PFSK-1 (cell line): ENCODE measurements around the gene CTDSPL.

Source experiments
- FOXP2 ChIP-seq: optimal IDR thresholded peaks from 2 replicates; pipeline ENCODE3; 2011; ENCODE audit warnings: borderline replicate concordance, control low read depth, inconsistent platforms; ENCODE audit not compliant: insufficient read depth; ENCODE audit errors: extremely low read length, extremely low read depth
- POLR2AphosphoS5 ChIP-seq: IDR thresholded peaks from 2 replicates; pipeline ENCODE4 v1.6.1; 2012; ENCODE audit warnings: low read depth, mild to moderate bottlenecking, control low read depth, low read length, moderate library complexity
- SIN3A ChIP-seq: IDR thresholded peaks from 2 replicates; pipeline ENCODE4 v1.6.1; 2012; ENCODE audit warnings: mild to moderate bottlenecking, low read length, moderate library complexity, borderline replicate concordance; ENCODE audit not compliant: insufficient read depth
- TAF1 ChIP-seq: IDR thresholded peaks from 2 replicates; pipeline ENCODE4 v1.6.1; 2012; ENCODE audit warnings: low read length, control low read depth, borderline replicate concordance; ENCODE audit not compliant: insufficient read depth
- TF ChIP-seq, protein P1 (sequence below), 2 experiments: IDR thresholded peaks; 2 replicates each; pipeline versions ENCODE4 v1.6.1 to v1.8.0; 2011 to 2012; ENCODE audit warnings: low read depth in 2 of 2, low read length in 2 of 2, control low read depth in 1 of 2, inconsistent platforms in 1 of 2, mild to moderate bottlenecking in 1 of 2, moderate library complexity in 1 of 2; ENCODE audit not compliant: insufficient read depth in 1 of 2

The CTDSPL gene

DNA sequence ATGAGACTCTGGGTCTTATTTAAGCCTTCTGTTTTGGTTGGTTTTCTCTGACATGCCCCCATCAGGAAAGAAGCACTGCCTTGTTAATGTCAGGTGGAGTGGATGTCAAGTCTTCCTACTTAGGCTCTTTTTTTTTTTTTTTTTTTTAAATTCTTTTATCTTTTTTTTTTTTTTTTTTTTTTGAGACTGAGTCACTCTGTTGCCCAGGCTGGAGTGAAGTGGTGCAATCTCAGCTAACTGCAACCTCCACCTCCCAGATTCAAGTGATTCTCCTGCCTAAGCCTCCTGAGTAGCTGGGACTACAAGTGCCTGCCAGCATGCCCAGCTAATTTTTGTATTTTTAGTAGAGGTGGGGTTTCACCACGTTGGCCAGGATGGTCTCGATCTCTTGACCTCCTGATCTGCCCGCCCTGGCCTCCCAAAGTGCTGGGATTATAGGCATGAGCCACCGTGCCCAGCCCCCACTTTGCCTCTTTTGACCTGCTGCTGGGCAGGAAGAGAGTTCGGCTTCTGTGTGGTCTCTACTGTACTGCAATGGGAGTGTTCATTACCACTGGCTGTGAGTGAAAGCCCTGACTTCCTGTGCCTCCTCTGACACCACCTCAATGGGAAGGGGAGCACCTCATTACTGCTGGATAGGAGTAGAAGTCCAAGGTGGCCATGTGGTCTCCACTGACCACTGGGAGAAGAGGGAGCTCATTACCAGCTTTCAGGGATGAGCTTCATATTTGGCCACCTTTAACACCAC lies 10.9 kb downstream of the CTDSPL start:
- no peak for TF ChIP-seq TAF1

DNA sequence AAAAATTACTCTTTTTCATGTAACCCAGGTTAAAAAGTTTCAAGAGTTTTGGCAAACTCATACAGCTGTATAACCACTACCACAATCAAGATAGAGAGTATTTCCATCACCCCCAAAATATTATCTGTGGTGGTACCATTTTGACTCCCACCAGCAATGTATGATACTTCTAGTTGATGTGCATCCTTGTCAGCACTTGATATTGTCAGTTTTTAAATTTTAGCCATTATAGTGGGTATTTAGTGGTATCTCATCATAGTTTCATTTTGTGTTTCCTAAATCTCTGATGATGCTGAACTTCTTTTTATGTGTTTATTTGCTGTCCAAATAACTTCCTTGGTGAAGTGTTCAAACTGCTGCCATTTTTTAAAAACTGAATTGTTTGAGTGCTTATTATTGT lies 14.6 kb downstream of the CTDSPL start:
- TF ChIP-seq, protein P1, sequence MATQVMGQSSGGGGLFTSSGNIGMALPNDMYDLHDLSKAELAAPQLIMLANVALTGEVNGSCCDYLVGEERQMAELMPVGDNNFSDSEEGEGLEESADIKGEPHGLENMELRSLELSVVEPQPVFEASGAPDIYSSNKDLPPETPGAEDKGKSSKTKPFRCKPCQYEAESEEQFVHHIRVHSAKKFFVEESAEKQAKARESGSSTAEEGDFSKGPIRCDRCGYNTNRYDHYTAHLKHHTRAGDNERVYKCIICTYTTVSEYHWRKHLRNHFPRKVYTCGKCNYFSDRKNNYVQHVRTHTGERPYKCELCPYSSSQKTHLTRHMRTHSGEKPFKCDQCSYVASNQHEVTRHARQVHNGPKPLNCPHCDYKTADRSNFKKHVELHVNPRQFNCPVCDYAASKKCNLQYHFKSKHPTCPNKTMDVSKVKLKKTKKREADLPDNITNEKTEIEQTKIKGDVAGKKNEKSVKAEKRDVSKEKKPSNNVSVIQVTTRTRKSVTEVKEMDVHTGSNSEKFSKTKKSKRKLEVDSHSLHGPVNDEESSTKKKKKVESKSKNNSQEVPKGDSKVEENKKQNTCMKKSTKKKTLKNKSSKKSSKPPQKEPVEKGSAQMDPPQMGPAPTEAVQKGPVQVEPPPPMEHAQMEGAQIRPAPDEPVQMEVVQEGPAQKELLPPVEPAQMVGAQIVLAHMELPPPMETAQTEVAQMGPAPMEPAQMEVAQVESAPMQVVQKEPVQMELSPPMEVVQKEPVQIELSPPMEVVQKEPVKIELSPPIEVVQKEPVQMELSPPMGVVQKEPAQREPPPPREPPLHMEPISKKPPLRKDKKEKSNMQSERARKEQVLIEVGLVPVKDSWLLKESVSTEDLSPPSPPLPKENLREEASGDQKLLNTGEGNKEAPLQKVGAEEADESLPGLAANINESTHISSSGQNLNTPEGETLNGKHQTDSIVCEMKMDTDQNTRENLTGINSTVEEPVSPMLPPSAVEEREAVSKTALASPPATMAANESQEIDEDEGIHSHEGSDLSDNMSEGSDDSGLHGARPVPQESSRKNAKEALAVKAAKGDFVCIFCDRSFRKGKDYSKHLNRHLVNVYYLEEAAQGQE (IDR thresholded peaks at IDR 0.05; ENCODE audit: insufficient read depth in 1 of 2, low read depth in 2 of 2, low read length in 2 of 2): no peak
- TF ChIP-seq POLR2AphosphoS5: no peak
- no peak for TF ChIP-seq TAF1
- no peak for TF ChIP-seq FOXP2
- no peak for TF ChIP-seq SIN3A

DNA sequence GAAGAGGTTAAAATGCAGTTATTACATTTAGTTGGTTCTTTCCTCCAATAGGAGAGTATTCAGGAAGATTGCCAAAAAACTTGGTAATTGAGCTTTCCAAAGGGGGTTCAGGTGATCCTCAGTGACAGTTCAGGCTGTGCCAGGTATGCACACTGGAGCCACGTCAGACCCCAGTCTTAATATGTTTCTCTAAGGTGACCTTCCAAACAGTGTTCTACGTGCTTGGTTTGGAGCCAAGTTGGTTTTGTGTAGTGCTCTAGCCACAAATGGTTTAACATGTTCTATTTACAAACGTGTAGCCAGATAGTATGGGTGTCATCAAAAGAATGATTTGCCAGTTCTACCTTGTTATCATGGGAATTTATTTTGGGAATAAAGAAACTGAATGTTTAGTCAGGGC lies 21.0 kb downstream of the CTDSPL start:
- no peak for TF ChIP-seq TAF1
- TF ChIP-seq, protein P1 (IDR thresholded peaks at IDR 0.05; ENCODE audit: insufficient read depth in 1 of 2, low read depth in 2 of 2, low read length in 2 of 2): no peak
- TF ChIP-seq POLR2AphosphoS5: no peak
- no peak for TF ChIP-seq SIN3A
- no peak for TF ChIP-seq FOXP2

DNA sequence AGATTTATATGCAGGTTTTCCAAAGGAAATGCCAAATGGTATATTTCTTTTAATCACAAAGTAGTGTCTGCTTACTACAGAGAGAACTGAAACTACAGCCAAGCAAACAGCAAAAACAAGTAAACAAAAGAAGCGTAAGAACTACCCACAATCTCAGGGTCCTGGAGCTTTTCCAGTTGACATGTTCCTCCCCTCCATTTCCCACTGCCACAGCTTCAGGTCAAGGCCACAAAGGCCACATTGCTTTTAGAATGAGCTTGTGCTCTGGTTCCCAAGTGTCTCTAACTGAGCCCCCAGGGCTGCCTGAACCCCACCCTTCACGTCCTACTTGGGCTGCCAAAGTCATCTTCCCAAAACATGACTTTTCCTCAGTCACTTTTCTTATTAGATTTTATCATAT lies 24.1 kb downstream of the CTDSPL start:
- no peak for TF ChIP-seq FOXP2
- TF ChIP-seq, protein P1 (IDR thresholded peaks at IDR 0.05; ENCODE audit: insufficient read depth in 1 of 2, low read depth in 2 of 2, low read length in 2 of 2): no peak
- no peak for TF ChIP-seq TAF1
- TF ChIP-seq POLR2AphosphoS5: no peak
- TF ChIP-seq SIN3A: no peak

DNA sequence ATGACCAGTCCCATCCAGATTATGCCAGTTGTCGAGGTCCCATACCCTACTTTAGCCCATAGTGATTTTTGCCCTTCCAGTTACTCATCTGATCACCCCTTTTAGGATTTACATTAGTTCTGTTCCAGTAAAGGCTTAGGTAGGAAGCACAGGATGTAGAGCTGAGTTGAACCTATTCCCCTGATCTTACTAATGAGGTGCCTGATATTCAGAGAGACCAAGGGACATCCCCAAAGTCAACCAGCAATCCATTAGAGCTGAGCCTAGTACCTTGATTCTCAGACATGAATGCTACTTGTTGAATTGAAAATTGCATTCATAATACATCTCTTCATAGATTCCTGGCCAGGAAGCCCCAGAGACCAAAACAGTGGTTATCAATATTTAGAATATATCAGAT lies 24.7 kb downstream of the CTDSPL start:
- TF ChIP-seq FOXP2 (no peak), TAF1 (no peak), POLR2AphosphoS5 (no peak), SIN3A (no peak)
- TF ChIP-seq, protein P1 (IDR thresholded peaks at IDR 0.05; ENCODE audit: insufficient read depth in 1 of 2, low read depth in 2 of 2, low read length in 2 of 2): no peak
